A673 (cell line): Measurements from ENCODE around the gene BEX3. TPM values are rescaled to one million over a fixed set of nuclear protein-coding genes. Genes with fewer than 3 reads are reported as not detected.
A peak's percentile ranks its signal among the peaks of the same experiment; 100 is the strongest.

Source experiments
- BruUV-seq: library from RNA; stranded (reverse); fragments of 400-500 nt; replicated peaks from 2 replicates; lab custom pipeline; 2021; lab: Mats Ljungman, UMichigan
- CTCF ChIA-PET: fragments of 300-600 bp; sonication (Branson Sonifier 250); formaldehyde crosslinking; loops from one replicate; lab custom pipeline; 2022; ENCODE audit warnings: antibody characterized with exemption; lab: Charles Lee
- POLR2A ChIA-PET: fragments of 300-600 bp; sonication (Branson Sonifier 250); formaldehyde crosslinking; loops from one replicate; lab custom pipeline; 2022; ENCODE audit warnings: antibody characterized with exemption; ENCODE audit not compliant: low non-redundant PET; lab: Charles Lee
- DNase-seq: peaks from one replicate; pipeline ENCODE4 v3.0.0-alpha.2; 2015; ENCODE audit warnings: low spot score
- H3K27ac ChIP-seq: fragments of 200-600 bp; sonication (generic); 2 replicates; pipeline ENCODE4 v1.5.1; 2016; ENCODE audit warnings: mixed run types, low read depth, mild to moderate bottlenecking, mixed read lengths, antibody characterized with exemption, low read length; ENCODE audit not compliant: poor library complexity, severe bottlenecking
- H3K27me3 ChIP-seq: fragments of 200-600 bp; sonication (generic); replicated peaks from 2 replicates; pipeline ENCODE4 v1.6.1; 2017; ENCODE audit warnings: mixed run types, low read depth, mild to moderate bottlenecking, mixed read lengths, antibody characterized with exemption, low read length; ENCODE audit not compliant: insufficient read depth, poor library complexity
- H3K36me3 ChIP-seq: fragments of 200-600 bp; sonication (generic); 2 replicates; pipeline ENCODE4 v1.6.1; 2016; ENCODE audit warnings: mixed run types, mild to moderate bottlenecking, mixed read lengths, antibody characterized with exemption, low read length; ENCODE audit not compliant: insufficient read depth, poor library complexity, severe bottlenecking
- H3K4me1 ChIP-seq: fragments of 200-600 bp; sonication (generic); 2 replicates; pipeline ENCODE4 v1.6.1; 2017; ENCODE audit warnings: mixed run types, mild to moderate bottlenecking, mixed read lengths, antibody characterized with exemption, low read length; ENCODE audit not compliant: insufficient read depth, poor library complexity, severe bottlenecking
- H3K4me3 ChIP-seq: fragments of 200-600 bp; sonication (generic); 2 replicates; pipeline ENCODE4 v1.5.1; 2016; ENCODE audit warnings: low read depth, mixed run types, mild to moderate bottlenecking, mixed read lengths, low read length; ENCODE audit not compliant: poor library complexity, severe bottlenecking
- H3K9me3 ChIP-seq: fragments of 200-600 bp; sonication (generic); 2 replicates; pipeline ENCODE4 v1.6.1; 2016; ENCODE audit warnings: mixed run types, low read depth, mild to moderate bottlenecking, mixed read lengths, antibody characterized with exemption, low read length; ENCODE audit not compliant: poor library complexity, severe bottlenecking
- EZH2 ChIP-seq: fragments of 200-600 bp; sonication (generic); IDR thresholded peaks from 2 replicates; pipeline ENCODE4 v1.6.1; 2017; ENCODE audit warnings: borderline replicate concordance, low read depth, mild to moderate bottlenecking, mixed read lengths, antibody characterized with exemption, low read length; ENCODE audit not compliant: poor library complexity, severe bottlenecking
- intact Hi-C: fragments of 100-400 bp; cut with micrococcal nuclease; formaldehyde crosslinking; loops from one replicate; pipeline ENCODE4 v1.10.0; 2022; ENCODE audit not compliant: unreplicated experiment
- total RNA-seq: library from RNA; stranded (reverse); gene quantifications from 2 replicates; pipeline ENCODE4 v1.2.3, GENCODE V29; 2021
- TF ChIP-seq, protein P1 (sequence below): fragments of 300-800, 200-600 bp; sonication (generic); conservative IDR thresholded peaks from 2 replicates; pipeline ENCODE4 v1.5.1; 2017; ENCODE audit warnings: low read depth, mild to moderate bottlenecking, antibody characterized with exemption, low read length, moderate library complexity, mixed read lengths

BEX3 gene
- total RNA-seq, 1 experiment from 2014 or later: 254 TPM

DNA sequence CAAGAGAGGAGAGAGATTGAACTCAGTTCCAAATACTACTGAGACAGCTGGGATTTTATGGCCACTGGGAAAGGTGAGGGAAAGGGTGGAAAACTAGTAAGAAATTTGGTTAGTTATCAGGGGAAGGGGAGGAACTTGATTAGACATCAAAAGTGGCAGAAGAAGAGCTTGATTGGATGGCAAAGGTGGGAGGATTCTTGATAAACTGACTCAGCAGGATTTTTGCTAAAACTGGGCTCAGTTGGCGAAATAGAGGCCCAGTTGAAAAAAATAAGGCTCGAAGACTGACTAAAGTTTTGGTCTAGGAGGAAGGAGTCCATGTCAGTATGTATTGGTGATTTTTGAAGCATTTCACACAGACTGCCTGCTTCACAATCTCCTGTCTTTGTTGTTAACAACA is 10.0 kb downstream of the BEX3 start:
- no peaks in the 10 kb centered on the region for H3K36me3 ChIP-seq
- intact Hi-C loops: no loop called here
- no peaks in the 10 kb centered on the region for H3K4me1 ChIP-seq
- TF ChIP-seq EZH2: no peak
- TF ChIP-seq, protein P1, sequence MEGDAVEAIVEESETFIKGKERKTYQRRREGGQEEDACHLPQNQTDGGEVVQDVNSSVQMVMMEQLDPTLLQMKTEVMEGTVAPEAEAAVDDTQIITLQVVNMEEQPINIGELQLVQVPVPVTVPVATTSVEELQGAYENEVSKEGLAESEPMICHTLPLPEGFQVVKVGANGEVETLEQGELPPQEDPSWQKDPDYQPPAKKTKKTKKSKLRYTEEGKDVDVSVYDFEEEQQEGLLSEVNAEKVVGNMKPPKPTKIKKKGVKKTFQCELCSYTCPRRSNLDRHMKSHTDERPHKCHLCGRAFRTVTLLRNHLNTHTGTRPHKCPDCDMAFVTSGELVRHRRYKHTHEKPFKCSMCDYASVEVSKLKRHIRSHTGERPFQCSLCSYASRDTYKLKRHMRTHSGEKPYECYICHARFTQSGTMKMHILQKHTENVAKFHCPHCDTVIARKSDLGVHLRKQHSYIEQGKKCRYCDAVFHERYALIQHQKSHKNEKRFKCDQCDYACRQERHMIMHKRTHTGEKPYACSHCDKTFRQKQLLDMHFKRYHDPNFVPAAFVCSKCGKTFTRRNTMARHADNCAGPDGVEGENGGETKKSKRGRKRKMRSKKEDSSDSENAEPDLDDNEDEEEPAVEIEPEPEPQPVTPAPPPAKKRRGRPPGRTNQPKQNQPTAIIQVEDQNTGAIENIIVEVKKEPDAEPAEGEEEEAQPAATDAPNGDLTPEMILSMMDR: no peak
- no peak for DNase-seq
- CTCF ChIA-PET: no interaction called here
- BruUV-seq: no TSS peak
- H3K4me3 ChIP-seq: no peak overlapping the region
- H3K27me3 ChIP-seq: no peaks in the 10 kb centered on the region
- H3K27ac ChIP-seq: no peak overlapping the region
- no peaks in the 10 kb centered on the region for H3K9me3 ChIP-seq
- POLR2A ChIA-PET: no interaction called here

DNA sequence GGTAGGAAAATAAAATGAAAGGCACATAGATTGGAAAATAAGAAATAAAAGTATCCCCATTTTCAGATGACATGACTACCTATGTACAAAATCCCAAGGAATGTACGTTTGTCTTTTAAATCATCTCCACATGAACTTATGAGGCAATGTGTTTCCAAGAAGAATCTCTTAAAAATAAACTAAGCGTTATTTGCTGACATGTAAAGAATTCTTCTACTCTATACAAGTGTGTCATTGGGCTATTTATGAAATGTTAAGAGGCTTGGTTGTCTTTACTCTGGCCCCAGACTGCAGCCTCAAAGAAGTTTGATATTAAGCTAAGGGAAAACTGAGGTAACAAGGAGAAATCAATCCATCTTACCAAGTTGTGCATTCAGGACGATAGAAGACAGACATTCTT is 17.1 kb downstream of the BEX3 start:
- no peaks in the 10 kb centered on the region for H3K9me3 ChIP-seq
- peaks cover 2% of the 10 kb centered on the region for H3K4me1 ChIP-seq
- no peaks in the 10 kb centered on the region for H3K36me3 ChIP-seq
- H3K4me3 ChIP-seq: no peak overlapping the region
- H3K27ac ChIP-seq: no peak overlapping the region
- CTCF ChIA-PET: no interaction called here
- DNase-seq: no peak
- no peaks in the 10 kb centered on the region for H3K27me3 ChIP-seq
- POLR2A ChIA-PET: no interaction called here
- no TSS peak for BruUV-seq
- intact Hi-C loops: no loop called here
- TF ChIP-seq EZH2: no peak
- TF ChIP-seq, protein P1: no peak

DNA sequence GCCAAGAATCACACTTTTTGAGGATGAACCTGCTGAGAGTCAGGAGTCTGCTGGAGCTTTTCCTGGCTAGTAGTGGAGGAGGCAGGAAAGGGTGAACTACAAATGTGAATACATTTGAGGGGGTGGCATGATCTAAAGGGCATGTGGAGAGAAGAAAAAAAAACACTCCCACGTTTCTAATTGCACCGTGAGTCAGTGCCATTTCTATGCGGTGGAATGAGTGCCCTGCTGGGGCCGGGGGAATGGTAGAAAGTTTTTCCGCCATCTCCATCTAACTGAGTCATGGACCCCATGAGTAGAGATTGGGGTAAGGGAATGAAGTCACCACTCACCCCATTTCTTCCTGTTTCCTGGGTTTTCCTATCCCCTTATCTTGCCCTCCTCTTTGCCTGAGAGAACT is 19.8 kb downstream of the BEX3 start:
- POLR2A ChIA-PET: no interaction called here
- BruUV-seq: no TSS peak
- Histone ChIP-seq H3K4me1 (peaks cover 8% of the 10 kb centered on the region), H3K27ac (no peak overlapping the region), H3K9me3 (no peaks in the 10 kb centered on the region), H3K4me3 (no peak overlapping the region), H3K36me3 (no peaks in the 10 kb centered on the region), H3K27me3 (no peaks in the 10 kb centered on the region)
- CTCF ChIA-PET: no interaction called here
- peak; percentile 59 for DNase-seq
- TF ChIP-seq, protein P1: no peak
- no peak for TF ChIP-seq EZH2
- intact Hi-C loops: no loop called here
